Measurements from ENCODE around the gene AGBL2.
A peak's percentile ranks its signal among the peaks of the same experiment; 100 is the strongest.
"Not testable (repeated sequence)": the region's sequence is repeated elsewhere in the genome, so short reads cannot be mapped to it uniquely, and the experiment has no call there.

The AGBL2 gene

DNA sequence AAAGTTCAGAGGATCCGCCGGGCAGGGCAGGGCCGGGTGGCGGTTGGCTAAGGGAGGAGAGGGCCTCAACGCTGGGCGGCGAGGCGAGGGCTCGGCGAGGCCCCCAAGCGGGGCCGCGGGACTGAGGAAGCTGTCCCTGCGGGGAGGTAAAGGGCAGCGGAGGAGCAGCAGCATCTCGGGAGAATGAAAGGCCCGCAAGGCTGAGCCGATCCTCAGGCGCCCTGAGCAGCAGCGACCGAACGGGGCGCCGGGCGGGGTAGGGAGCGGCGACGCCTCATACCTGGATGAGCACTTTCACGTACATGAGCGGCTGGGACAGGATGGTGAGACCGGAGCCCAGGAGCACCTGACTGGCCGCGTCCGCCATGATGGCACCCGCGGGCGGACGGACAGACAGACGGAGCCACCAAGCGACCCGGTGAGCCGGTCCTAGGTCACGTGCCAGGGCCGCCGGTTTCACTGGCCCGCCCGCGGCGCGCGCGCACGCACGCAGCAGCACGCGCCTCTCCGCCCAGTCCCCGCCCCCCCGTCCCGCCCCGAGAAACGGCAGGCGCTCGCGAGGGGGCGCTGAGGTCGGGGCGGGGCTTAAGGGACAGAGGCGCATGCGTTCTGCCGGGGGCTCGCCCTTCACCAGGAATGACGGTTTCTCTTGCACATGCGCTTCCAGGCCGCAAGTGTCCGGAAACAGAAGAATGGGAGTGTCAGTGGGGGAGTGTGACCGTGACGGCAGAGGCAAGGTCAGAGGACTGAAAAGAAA, 72.9 kb downstream of the AGBL2 start, which contains the start of gene MTCH2:
MTCH2 (minus strand) TSS at position 461 of the 757 bp plus-strand sequence; CDS start at position 367, 94 bp downstream.
- Histone ChIP-seq H3K36me3 (ENCODE audit: control insufficient read depth in 1 of 2, insufficient read depth in 2 of 2, low read length in 2 of 2) (peaks cover 7% of the 10 kb centered on the region in 2 experiments), H2AK5ac (ENCODE audit: low read length) (no peak within 1 kb of the TSS), H3K18ac (ENCODE audit: low read length) (peak within 1 kb of the TSS; percentile 58), H3K4ac (ENCODE audit: low read depth, low read length) (peak within 1 kb of the TSS; percentile 71), H3K27ac (ENCODE audit: low read depth, low read length) (peak within 1 kb of the TSS; percentile 89), H4K12ac (ENCODE audit: low read depth, low read length) (peak within 1 kb of the TSS; percentile 87), H3K79me1 (ENCODE audit: low read length) (peaks cover 5% of the 10 kb centered on the region), H3K79me2 (ENCODE audit: control insufficient read depth, insufficient read depth, low read length, poor library complexity) (peaks cover 5% of the 10 kb centered on the region), H3K23ac (ENCODE audit: low read length) (no peak within 1 kb of the TSS), H3K4me1 (ENCODE audit: control insufficient read depth in 1 of 2, insufficient read depth in 2 of 2, low read length in 2 of 2) (no peaks in the 10 kb centered on the region), H3K4me2 (ENCODE audit: low read length) (peak within 1 kb of the TSS; percentile 80), H2BK120ac (ENCODE audit: insufficient read depth, low read length, poor library complexity) (peak within 1 kb of the TSS; percentile 55), H4K91ac (ENCODE audit: low read depth, low read length) (peak within 1 kb of the TSS; percentile 64), H3K9ac (ENCODE audit: low read length) (peak within 1 kb of the TSS; percentile 97), H4K8ac (ENCODE audit: low read depth, low read length) (peak within 1 kb of the TSS; percentile 88), H2BK5ac (ENCODE audit: low read depth, low read length, poor library complexity) (peak within 1 kb of the TSS; percentile 69), H3K4me3 (ENCODE audit: low read depth, low read length) (peak within 1 kb of the TSS; percentile 93), H3K9me3 (ENCODE audit: insufficient read depth, low read depth, low read length) (no peaks in the 10 kb centered on the region), H3K27me3 (ENCODE audit: insufficient read depth, low read length) (no peaks in the 10 kb centered on the region), H2AFZ (ENCODE audit: insufficient read depth, low read length, poor library complexity) (peak within 1 kb of the TSS; percentile 88), H3K14ac (ENCODE audit: low read length) (peak within 1 kb of the TSS; percentile 86), H2BK12ac (ENCODE audit: low read length) (no peak within 1 kb of the TSS)
- no CpG with 5 or more reads among the region's 78 CpGs for WGBS (ENCODE audit: extremely low coverage, insufficient coverage, insufficient read length)
- DNase-seq: peak; percentile 94 to 97

DNA sequence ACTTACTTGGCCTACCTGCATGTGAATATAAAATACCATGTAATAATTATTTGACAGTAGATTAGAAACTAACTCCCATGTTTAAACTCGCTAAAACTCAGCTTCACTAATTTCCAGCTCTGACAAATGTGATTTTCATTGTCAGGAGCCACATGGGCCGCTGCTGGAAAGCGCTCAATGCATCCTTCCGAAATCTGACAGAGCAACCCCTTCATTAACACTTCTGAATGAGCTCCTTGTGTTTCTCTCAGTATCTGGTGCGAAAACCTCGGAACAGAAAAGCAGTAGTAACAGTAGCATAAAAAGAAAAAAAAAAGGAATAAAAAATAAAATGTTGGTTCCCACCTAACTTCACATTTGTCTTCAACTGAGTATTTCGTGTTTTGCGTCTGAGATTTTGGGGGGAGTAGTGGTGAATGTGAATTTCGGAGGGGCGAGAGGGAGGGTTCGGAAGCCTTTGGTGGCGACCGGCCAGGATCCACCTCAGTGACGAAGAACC, 73.5 kb downstream of the AGBL2 start:
- peak overlapping the region; percentile 88 for H2AFZ ChIP-seq (ENCODE audit: insufficient read depth, low read length, poor library complexity)
- H3K4me2 ChIP-seq (ENCODE audit: low read length): peak overlapping the region; percentile 80
- H3K23ac ChIP-seq (ENCODE audit: low read length): no peak overlapping the region
- H3K4ac ChIP-seq (ENCODE audit: low read depth, low read length): peak overlapping the region; percentile 71
- peak overlapping the region; percentile 64 for H4K91ac ChIP-seq (ENCODE audit: low read depth, low read length)
- H2BK120ac ChIP-seq (ENCODE audit: insufficient read depth, low read length, poor library complexity): no peak overlapping the region
- H3K79me2 ChIP-seq (ENCODE audit: control insufficient read depth, insufficient read depth, low read length, poor library complexity): peaks cover 5% of the 10 kb centered on the region
- peak overlapping the region; percentile 89 for H3K27ac ChIP-seq (ENCODE audit: low read depth, low read length)
- peak overlapping the region; percentile 67 for H4K8ac ChIP-seq (ENCODE audit: low read depth, low read length)
- no peaks in the 10 kb centered on the region for H3K27me3 ChIP-seq (ENCODE audit: insufficient read depth, low read length)
- H3K14ac ChIP-seq (ENCODE audit: low read length): peak overlapping the region; percentile 86
- peak overlapping the region; percentile 87 for H4K12ac ChIP-seq (ENCODE audit: low read depth, low read length)
- H2AK5ac ChIP-seq (ENCODE audit: low read length): no peak overlapping the region
- H2BK5ac ChIP-seq (ENCODE audit: low read depth, low read length, poor library complexity): peak overlapping the region; percentile 69
- WGBS (ENCODE audit: extremely low coverage, insufficient coverage, insufficient read length): no CpG with 5 or more reads among the region's 14 CpGs
- peak overlapping the region; percentile 93 for H3K4me3 ChIP-seq (ENCODE audit: low read depth, low read length)
- H3K9ac ChIP-seq (ENCODE audit: low read length): peak overlapping the region; percentile 97
- no peak overlapping the region for H2BK12ac ChIP-seq (ENCODE audit: low read length)
- H3K9me3 ChIP-seq (ENCODE audit: insufficient read depth, low read depth, low read length): no peaks in the 10 kb centered on the region
- peak overlapping the region; percentile 58 for H3K18ac ChIP-seq (ENCODE audit: low read length)
- H3K36me3 ChIP-seq (ENCODE audit: control insufficient read depth in 1 of 2, insufficient read depth in 2 of 2, low read length in 2 of 2): peaks cover 7 to 10% of the 10 kb centered on the region in 2 experiments
- no peak for DNase-seq
- H3K4me1 ChIP-seq (ENCODE audit: control insufficient read depth in 1 of 2, insufficient read depth in 2 of 2, low read length in 2 of 2): no peaks in the 10 kb centered on the region
- peaks cover 5% of the 10 kb centered on the region for H3K79me1 ChIP-seq (ENCODE audit: low read length)

DNA sequence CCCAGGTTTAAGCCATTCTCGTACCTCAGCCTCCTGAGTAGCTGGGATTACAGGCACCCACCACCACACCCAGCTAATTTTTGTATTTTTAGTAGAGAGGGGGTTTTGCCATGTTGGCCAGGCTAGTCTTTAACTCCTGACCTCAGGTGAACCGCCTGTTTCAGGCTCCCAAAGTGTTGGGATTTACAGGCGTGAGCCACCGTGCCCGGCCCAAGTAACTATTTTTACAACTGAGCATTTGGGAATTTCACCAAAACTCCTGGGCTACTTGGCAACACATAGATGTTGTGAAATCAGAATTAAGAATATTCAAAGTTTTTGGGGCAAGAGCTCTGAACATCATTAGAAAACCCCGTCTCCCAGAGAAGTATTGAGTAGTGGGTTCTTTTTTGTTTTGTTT, 74.7 kb downstream of the AGBL2 start:
- not testable (repeated sequence) for H2AK5ac ChIP-seq (ENCODE audit: low read length); H4K8ac ChIP-seq (ENCODE audit: low read depth, low read length); H3K9ac ChIP-seq (ENCODE audit: low read length); H3K27ac ChIP-seq (ENCODE audit: low read depth, low read length); H3K9me3 ChIP-seq (ENCODE audit: insufficient read depth, low read depth, low read length); H4K91ac ChIP-seq (ENCODE audit: low read depth, low read length); H2AFZ ChIP-seq (ENCODE audit: insufficient read depth, low read length, poor library complexity); DNase-seq; H3K14ac ChIP-seq (ENCODE audit: low read length); H3K4me2 ChIP-seq (ENCODE audit: low read length); H3K4me3 ChIP-seq (ENCODE audit: low read depth, low read length); H3K27me3 ChIP-seq (ENCODE audit: insufficient read depth, low read length); H3K79me2 ChIP-seq (ENCODE audit: control insufficient read depth, insufficient read depth, low read length, poor library complexity); H3K79me1 ChIP-seq (ENCODE audit: low read length); H2BK5ac ChIP-seq (ENCODE audit: low read depth, low read length, poor library complexity); H3K23ac ChIP-seq (ENCODE audit: low read length); H2BK12ac ChIP-seq (ENCODE audit: low read length); H2BK120ac ChIP-seq (ENCODE audit: insufficient read depth, low read length, poor library complexity); H3K4me1 ChIP-seq (ENCODE audit: control insufficient read depth in 1 of 2, insufficient read depth in 2 of 2, low read length in 2 of 2); H3K18ac ChIP-seq (ENCODE audit: low read length); H4K12ac ChIP-seq (ENCODE audit: low read depth, low read length)
- peak overlapping the region; percentile 44 for H3K4ac ChIP-seq (ENCODE audit: low read depth, low read length)
- peaks cover 7 to 15% of the 10 kb centered on the region in 2 experiments for H3K36me3 ChIP-seq (ENCODE audit: control insufficient read depth in 1 of 2, insufficient read depth in 2 of 2, low read length in 2 of 2)
- no CpG with 5 or more reads among the region's 6 CpGs for WGBS (ENCODE audit: extremely low coverage, insufficient coverage, insufficient read length)

DNA sequence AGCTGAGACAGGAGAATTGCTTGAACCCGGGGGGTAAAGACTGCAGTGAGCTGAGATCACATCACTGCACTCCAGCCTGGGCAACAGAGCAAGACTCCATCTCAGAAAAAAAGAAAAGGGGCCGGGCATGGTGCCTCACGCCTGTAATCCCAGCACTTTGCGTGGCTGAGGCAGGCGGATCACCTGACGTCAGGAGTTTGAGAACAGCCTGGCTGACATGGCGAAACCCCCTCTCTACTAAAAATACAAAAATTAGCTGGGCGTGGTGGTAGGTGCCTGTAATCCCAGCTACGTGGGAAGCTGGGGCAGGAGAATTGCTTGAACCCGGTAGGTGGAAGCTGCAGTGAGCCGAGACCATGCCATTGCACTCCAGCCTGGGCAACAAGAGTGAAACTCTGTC, 78.8 kb downstream of the AGBL2 start:
- H3K4me1 ChIP-seq (ENCODE audit: control insufficient read depth in 1 of 2, insufficient read depth in 2 of 2, low read length in 2 of 2); H3K27me3 ChIP-seq (ENCODE audit: insufficient read depth, low read length); DNase-seq; H2AK5ac ChIP-seq (ENCODE audit: low read length); H2BK12ac ChIP-seq (ENCODE audit: low read length); H3K9ac ChIP-seq (ENCODE audit: low read length); H3K23ac ChIP-seq (ENCODE audit: low read length); H4K8ac ChIP-seq (ENCODE audit: low read depth, low read length); H3K79me1 ChIP-seq (ENCODE audit: low read length); H2BK5ac ChIP-seq (ENCODE audit: low read depth, low read length, poor library complexity); H3K27ac ChIP-seq (ENCODE audit: low read depth, low read length); H3K4me2 ChIP-seq (ENCODE audit: low read length); H3K4ac ChIP-seq (ENCODE audit: low read depth, low read length); H3K9me3 ChIP-seq (ENCODE audit: insufficient read depth, low read depth, low read length); H3K14ac ChIP-seq (ENCODE audit: low read length); H2BK120ac ChIP-seq (ENCODE audit: insufficient read depth, low read length, poor library complexity); H3K4me3 ChIP-seq (ENCODE audit: low read depth, low read length); H4K91ac ChIP-seq (ENCODE audit: low read depth, low read length); H3K18ac ChIP-seq (ENCODE audit: low read length); H3K79me2 ChIP-seq (ENCODE audit: control insufficient read depth, insufficient read depth, low read length, poor library complexity); H4K12ac ChIP-seq (ENCODE audit: low read depth, low read length); H2AFZ ChIP-seq (ENCODE audit: insufficient read depth, low read length, poor library complexity): not testable (repeated sequence)
- WGBS (ENCODE audit: extremely low coverage, insufficient coverage, insufficient read length): no CpG with 5 or more reads among the region's 11 CpGs
- peaks cover 26 to 28% of the 10 kb centered on the region in 2 experiments for H3K36me3 ChIP-seq (ENCODE audit: control insufficient read depth in 1 of 2, insufficient read depth in 2 of 2, low read length in 2 of 2)
